Skeletal muscle tissue (tissue), 4 donors: ENCODE measurements around the gene IRF2BP1. TPM values are rescaled to one million over a fixed set of nuclear protein-coding genes. Genes with fewer than 3 reads are reported as not detected.
"Not testable (repeated sequence)": the region's sequence is repeated elsewhere in the genome, so short reads cannot be mapped to it uniquely, and the experiment has no call there.

Source experiments
- H3K27ac ChIP-seq: one replicate; pipeline ENCODE4 v1.7.0; 2013; ENCODE audit warnings: mild to moderate bottlenecking, low read depth, low read length, inconsistent platforms
- H3K27me3 ChIP-seq, 3 donors: one replicate each; pipeline ENCODE4 v1.7.0; 2013; ENCODE audit warnings: low read length in 3 of 3; ENCODE audit not compliant: control insufficient read depth in 3 of 3, insufficient read depth in 3 of 3
- H3K36me3 ChIP-seq, 3 donors: one replicate each; pipeline ENCODE4 v1.7.0; 2013; ENCODE audit warnings: low read length in 3 of 3; ENCODE audit not compliant: control insufficient read depth in 3 of 3, insufficient read depth in 3 of 3
- H3K4me1 ChIP-seq, 3 donors: one replicate each; pipeline ENCODE4 v1.7.0; 2013; ENCODE audit warnings: low read length in 3 of 3, mild to moderate bottlenecking in 3 of 3; ENCODE audit not compliant: control insufficient read depth in 3 of 3, insufficient read depth in 3 of 3
- H3K4me3 ChIP-seq, 3 donors: one replicate each; pipeline ENCODE4 v1.7.0; 2013; ENCODE audit warnings: low read length in 3 of 3
- H3K9ac ChIP-seq, 3 donors: one replicate each; pipeline ENCODE4 v1.7.0; 2013; ENCODE audit warnings: low read length in 3 of 3, mild to moderate bottlenecking in 3 of 3, moderate library complexity in 2 of 3, low read depth in 1 of 3
- H3K9me3 ChIP-seq, 3 donors: one replicate each; pipeline ENCODE4 v1.7.0; 2013; ENCODE audit warnings: low read length in 3 of 3; ENCODE audit not compliant: control insufficient read depth in 3 of 3
- total RNA-seq: library from RNA; depleted of rRNA; stranded (reverse); fragments of >200 nt; gene quantifications from one replicate; pipeline ENCODE4 v1.2.3, GENCODE V29; 2014
- donor health status: Osteomylitis.

Gene IRF2BP1
- total RNA-seq, 1 donor from 2014 or later: 24.5 TPM

- Histone ChIP-seq H3K27ac (peak overlapping the region; percentile 23), H3K9ac (peak overlapping the region; percentile 22 to 92 (median 84)), H3K4me1 (peaks cover 17 to 25% (median 17%) of the 10 kb centered on the region in 3 donors), H3K36me3 (peaks cover 9 to 14% (median 14%) of the 10 kb centered on the region in 3 donors), H3K4me3 (peak overlapping the region; percentile 95 to 98 (median 97)), H3K9me3 (no peaks in the 10 kb centered on the region), H3K27me3 (peaks cover 0 to 2% (median 0%) of the 10 kb centered on the region in 3 donors)
Measured at GRCh38 chr19:45902651-45903625, 17.0 kb upstream of the IRF2BP1 start.

GRCh38 chr19:45901912-45902650 is 16.1 kb upstream of the IRF2BP1 start, which contains the start of gene MYPOP:
Gene MYPOP, minus strand, starts transcription at chr19:45902613. Its CDS starts 840 bp downstream, at chr19:45901773.
- Histone ChIP-seq H3K36me3 (peaks cover 12 to 19% (median 14%) of the 10 kb centered on the region in 3 donors), H3K27ac (peak within 1 kb of the TSS; percentile 44), H3K9ac (peak within 1 kb of the TSS; percentile 69 to 92 (median 88)), H3K27me3 (peaks cover 0 to 2% (median 0%) of the 10 kb centered on the region in 3 donors), H3K4me1 (peaks cover 17 to 25% (median 17%) of the 10 kb centered on the region in 3 donors), H3K9me3 (no peaks in the 10 kb centered on the region), H3K4me3 (peak within 1 kb of the TSS; percentile 95 to 98 (median 97))

DNA sequence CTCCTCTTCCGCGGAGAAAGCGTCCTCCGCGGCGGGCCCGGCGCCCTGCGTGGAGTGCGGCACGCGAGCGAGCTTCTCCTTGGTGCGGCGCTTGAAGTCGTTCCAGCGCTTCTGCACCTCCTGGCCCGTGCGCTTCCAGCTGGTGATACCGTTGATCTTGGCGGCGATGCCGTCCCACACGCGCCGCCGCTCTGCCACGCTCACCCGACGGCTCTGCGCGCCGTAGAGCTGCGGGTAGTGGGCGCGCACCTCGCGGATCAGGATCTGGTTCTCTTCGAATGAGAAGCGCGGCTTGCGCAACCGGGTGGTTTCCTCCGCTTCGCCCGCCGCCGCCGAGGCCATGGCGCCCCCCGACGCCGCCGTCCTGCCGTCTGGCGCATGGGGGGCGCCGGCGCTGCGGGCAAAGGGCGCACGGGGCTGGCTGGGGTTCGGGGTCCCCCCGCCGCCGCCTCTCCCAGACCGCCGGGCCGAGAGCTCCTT is 15.5 kb upstream of the IRF2BP1 start:
- no peak overlapping the region for H3K27ac ChIP-seq
- peaks cover 12 to 19% (median 14%) of the 10 kb centered on the region in 3 donors for H3K36me3 ChIP-seq
- H3K4me3 ChIP-seq: peak overlapping the region; percentile 51 to 92 (median 90)
- H3K4me1 ChIP-seq: peaks cover 17 to 25% (median 17%) of the 10 kb centered on the region in 3 donors
- H3K9me3 ChIP-seq: no peaks in the 10 kb centered on the region
- H3K27me3 ChIP-seq: peaks cover 0 to 2% (median 0%) of the 10 kb centered on the region in 3 donors
- peak overlapping the region in 2 of 3 donors; percentile 54 to 62 for H3K9ac ChIP-seq

- no peaks in the 10 kb centered on the region for H3K9me3 ChIP-seq
- peaks cover 17 to 25% (median 17%) of the 10 kb centered on the region in 3 donors for H3K4me1 ChIP-seq
- H3K27me3 ChIP-seq: peaks cover 0 to 2% (median 0%) of the 10 kb centered on the region in 3 donors
- H3K9ac ChIP-seq: peak overlapping the region in 2 of 3 donors; percentile 54 to 62
- H3K4me3 ChIP-seq: peak overlapping the region; percentile 51 to 92 (median 60)
- H3K36me3 ChIP-seq: peaks cover 12 to 19% (median 14%) of the 10 kb centered on the region in 3 donors
- H3K27ac ChIP-seq: no peak overlapping the region
Measured at GRCh38 chr19:45900738-45901431, 14.9 kb upstream of the IRF2BP1 start.

GRCh38 chr19:45899919-45900589 is 14.1 kb upstream of the IRF2BP1 start:
- peaks cover 17 to 25% (median 17%) of the 10 kb centered on the region in 3 donors for H3K4me1 ChIP-seq
- no peaks in the 10 kb centered on the region for H3K9me3 ChIP-seq
- H3K4me3 ChIP-seq: no peak overlapping the region
- H3K27ac ChIP-seq: no peak overlapping the region
- H3K27me3 ChIP-seq: no peaks in the 10 kb centered on the region
- H3K9ac ChIP-seq: no peak overlapping the region
- H3K36me3 ChIP-seq: peaks cover 17 to 20% (median 19%) of the 10 kb centered on the region in 3 donors

GRCh38 chr19:45899253-45899652 is 13.3 kb upstream of the IRF2BP1 start:
- H3K36me3 ChIP-seq: peaks cover 17 to 22% (median 19%) of the 10 kb centered on the region in 3 donors
- no peak overlapping the region for H3K27ac ChIP-seq
- no peak overlapping the region for H3K9ac ChIP-seq
- no peaks in the 10 kb centered on the region for H3K27me3 ChIP-seq
- no peaks in the 10 kb centered on the region for H3K9me3 ChIP-seq
- peaks cover 17 to 25% (median 17%) of the 10 kb centered on the region in 3 donors for H3K4me1 ChIP-seq
- H3K4me3 ChIP-seq: no peak overlapping the region

DNA sequence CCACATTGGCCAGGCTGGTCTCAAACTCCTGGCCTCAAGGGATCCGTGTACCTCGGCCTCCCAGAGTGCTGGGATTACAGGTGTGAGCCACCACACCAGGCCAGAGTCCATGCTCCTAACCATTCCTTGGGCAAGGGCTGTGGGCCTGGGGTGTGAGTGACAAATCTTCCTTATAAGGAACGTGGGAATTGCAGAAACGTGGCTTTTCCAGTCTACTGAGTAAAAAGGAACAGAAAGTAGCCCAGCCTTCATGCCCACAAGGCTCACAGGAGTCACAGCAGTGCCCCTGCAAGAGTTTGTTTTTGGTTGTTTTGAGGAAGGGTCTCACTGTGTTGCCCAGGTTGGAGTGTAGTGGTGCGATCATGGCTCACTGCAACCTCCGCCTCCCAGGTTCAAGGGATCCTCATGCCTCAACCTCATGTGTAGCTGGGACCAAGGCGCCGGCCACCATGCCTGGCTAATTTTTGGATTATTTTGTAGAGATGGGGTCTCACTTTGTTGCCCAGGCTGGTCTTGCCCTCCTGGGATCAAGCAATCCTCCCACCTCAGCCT is 11.4 kb upstream of the IRF2BP1 start:
- peaks cover 17 to 22% (median 19%) of the 10 kb centered on the region in 3 donors for H3K36me3 ChIP-seq
- H3K9me3 ChIP-seq: no peaks in the 10 kb centered on the region
- H3K4me1 ChIP-seq: peaks cover 10 to 16% (median 11%) of the 10 kb centered on the region in 3 donors
- H3K27me3 ChIP-seq: no peaks in the 10 kb centered on the region
- H3K4me3 ChIP-seq: no peak overlapping the region
- H3K27ac ChIP-seq: no peak overlapping the region
- H3K9ac ChIP-seq: no peak overlapping the region

DNA sequence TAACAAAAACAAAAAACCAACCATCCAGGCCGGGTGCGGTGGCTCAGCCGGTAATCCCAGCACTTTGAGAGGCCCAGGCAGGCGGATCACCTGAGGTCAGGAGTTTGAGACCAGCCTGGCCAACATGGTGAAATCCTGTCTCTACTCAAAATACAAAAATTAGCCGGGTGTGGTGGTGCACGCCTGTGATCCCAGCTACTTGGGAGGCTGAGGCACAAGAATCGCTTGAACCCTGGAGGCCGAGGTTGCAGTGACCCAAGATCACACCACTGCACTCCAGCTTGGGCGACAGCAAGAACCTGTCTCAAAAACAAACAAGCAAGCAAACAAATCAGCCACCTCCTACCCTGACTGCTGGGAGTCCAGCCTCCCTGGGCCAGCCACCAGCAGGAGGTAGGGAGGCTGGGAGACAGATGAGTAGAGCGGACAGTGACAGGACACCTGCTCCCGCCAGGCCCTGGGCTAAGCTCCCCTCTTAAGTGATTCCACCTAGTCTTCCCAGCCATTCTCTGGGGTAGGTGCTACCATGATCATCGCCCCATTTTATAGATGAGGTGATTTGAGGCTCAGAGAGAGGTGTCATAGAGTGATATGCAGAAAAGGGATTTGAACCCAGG is 10.2 kb upstream of the IRF2BP1 start:
- not testable (repeated sequence) for H3K4me3 ChIP-seq, H3K27me3 ChIP-seq, H3K27ac ChIP-seq, H3K9me3 ChIP-seq, H3K9ac ChIP-seq
- Histone ChIP-seq H3K4me1 (peaks cover 5 to 11% (median 7%) of the 10 kb centered on the region in 3 donors), H3K36me3 (peaks cover 19 to 22% (median 20%) of the 10 kb centered on the region in 3 donors)
